ENCODE data around the gene MLF2. TPM values are rescaled to one million over a fixed set of nuclear protein-coding genes. Genes with fewer than 3 reads are reported as not detected.
"Not testable (repeated sequence)": the region's sequence is repeated elsewhere in the genome, so short reads cannot be mapped to it uniquely, and the experiment has no call there.

MLF2 gene
- total RNA-seq, 4 donors from 2014 or later: 158 to 170 (median 162) TPM

GRCh38 chr12:6745741-6746525 is 7.0 kb downstream of the MLF2 start:
- DNase-seq: no peak
- intact Hi-C loops (cut with DNase I): no loop called here
- peaks cover 18 to 49% (median 33%) of the 10 kb centered on the region in 3 donors for H3K36me3 ChIP-seq
- H3K27me3 ChIP-seq: no peaks in the 10 kb centered on the region
- TF ChIP-seq POLR2A (IDR thresholded peaks at IDR 0.05) (no peak), CTCF (IDR thresholded peaks at IDR 0.05) (no peak)
- H3K4me3 ChIP-seq: no peak overlapping the region
- H3K9me3 ChIP-seq: no peaks in the 10 kb centered on the region
- peaks cover 0 to 16% (median 0%) of the 10 kb centered on the region in 3 donors for H3K4me1 ChIP-seq
- peak overlapping the region; percentile 38 to 64 (median 47) for H3K27ac ChIP-seq
- WGBS, 2 donors: 17 to 49% methylated on average over 4 to 9 of the region's 13 CpGs

- H3K27me3 ChIP-seq; DNase-seq; intact Hi-C loops (cut with DNase I); H3K4me3 ChIP-seq; H3K9me3 ChIP-seq; H3K4me1 ChIP-seq; H3K27ac ChIP-seq: not testable (repeated sequence)
- WGBS, 2 donors: 45 to 50% methylated on average over 7 of the region's 7 CpGs
- peaks cover 8 to 23% (median 16%) of the 10 kb centered on the region in 3 donors for H3K36me3 ChIP-seq
Measured at GRCh38 chr12:6743300-6743699, 9.6 kb downstream of the MLF2 start.

GRCh38 chr12:6742834-6743233 is 10.1 kb downstream of the MLF2 start:
- WGBS, 2 donors: 74 to 80% methylated on average over 3 of the region's 3 CpGs

GRCh38 chr12:6742080-6742479 is 10.9 kb downstream of the MLF2 start:
- intact Hi-C loops (cut with DNase I); H3K4me1 ChIP-seq; H3K4me3 ChIP-seq; H3K9me3 ChIP-seq; H3K27ac ChIP-seq; DNase-seq; H3K27me3 ChIP-seq: not testable (repeated sequence)
- 81 to 82% methylated on average over 10 of the region's 12 CpGs for WGBS, 2 donors
- H3K36me3 ChIP-seq: peaks cover 0 to 11% (median 6%) of the 10 kb centered on the region in 3 donors

More at GRCh38 chr12:6742834-6743233, 10.1 kb downstream of the MLF2 start:
- Histone ChIP-seq H3K36me3 (peaks cover 4 to 18% (median 12%) of the 10 kb centered on the region in 3 donors), H3K27ac (no peak overlapping the region), H3K27me3 (no peaks in the 10 kb centered on the region), H3K9me3 (no peaks in the 10 kb centered on the region), H3K4me1 (peaks cover 0 to 8% (median 0%) of the 10 kb centered on the region in 3 donors), H3K4me3 (no peak overlapping the region)
- no peak for DNase-seq
- intact Hi-C loops (cut with DNase I): no loop called here
- TF ChIP-seq POLR2A (IDR thresholded peaks at IDR 0.05) (no peak), CTCF (IDR thresholded peaks at IDR 0.05) (no peak)

- WGBS, 2 donors: 94 to 95% methylated on average over 5 of the region's 5 CpGs
- Histone ChIP-seq H3K27me3 (no peaks in the 10 kb centered on the region), H3K36me3 (peaks cover 0 to 28% (median 3%) of the 10 kb centered on the region in 3 donors), H3K9me3 (no peaks in the 10 kb centered on the region), H3K4me1 (peaks cover 0 to 16% (median 4%) of the 10 kb centered on the region in 3 donors), H3K27ac (no peak overlapping the region), H3K4me3 (no peak overlapping the region)
- intact Hi-C loops (cut with DNase I): loop anchor here (5.0 kb wide), 1 partner anchor 91 kb away; the partner anchor contains the start of gene P3H3
- DNase-seq: no peak
- no peak for TF ChIP-seq POLR2A (IDR thresholded peaks at IDR 0.05)
- TF ChIP-seq CTCF (IDR thresholded peaks at IDR 0.05): no peak
Measured at GRCh38 chr12:6736754-6737153, 16.2 kb downstream of the MLF2 start.

GRCh38 chr12:6735448-6736191 is 17.3 kb downstream of the MLF2 start:
- Histone ChIP-seq H3K27ac (peak overlapping the region; percentile 31 to 61 (median 54)), H3K36me3 (peaks cover 9 to 40% (median 14%) of the 10 kb centered on the region in 3 donors), H3K4me3 (no peak overlapping the region), H3K4me1 (peaks cover 0 to 16% (median 4%) of the 10 kb centered on the region in 3 donors), H3K9me3 (no peaks in the 10 kb centered on the region), H3K27me3 (no peaks in the 10 kb centered on the region)
- intact Hi-C loops (cut with DNase I): loop anchor here (5.0 kb wide), 1 partner anchor 92 kb away; the partner anchor contains the start of gene P3H3
- 27 to 41% methylated on average over 6 to 8 of the region's 8 CpGs for WGBS, 2 donors
- DNase-seq: no peak
- TF ChIP-seq POLR2A (IDR thresholded peaks at IDR 0.05) (no peak), CTCF (IDR thresholded peaks at IDR 0.05) (peak; percentile 49 to 85 (median 78))
